Mesendoderm (in vitro differentiated cells): Measurements from ENCODE around the gene SORL1-AS1.
A peak's percentile ranks its signal among the peaks of the same experiment; 100 is the strongest.

Experiments used
- DNase-seq: peaks from one replicate; pipeline ENCODE4 v3.0.0; 2013
- H2AK5ac ChIP-seq: 2 replicates; pipeline ENCODE4 v1.6.1; 2013; ENCODE audit warnings: low read length, inconsistent platforms
- H2BK120ac ChIP-seq: 2 replicates; pipeline ENCODE4 v1.6.1; 2013; ENCODE audit warnings: low read depth, mild to moderate bottlenecking, low read length, moderate library complexity, mixed read lengths
- H2BK15ac ChIP-seq: replicated peaks from 2 replicates; pipeline ENCODE4 v1.6.1; 2013; ENCODE audit warnings: low read depth, mild to moderate bottlenecking, moderate library complexity
- H2BK5ac ChIP-seq: 2 replicates; pipeline ENCODE4 v1.6.1; 2013; ENCODE audit warnings: low read length, inconsistent platforms
- H3K18ac ChIP-seq: 2 replicates; pipeline ENCODE4 v1.6.1; 2013; ENCODE audit warnings: mild to moderate bottlenecking, low read length, mixed read lengths
- H3K23ac ChIP-seq: one replicate; pipeline ENCODE4 v1.6.1; 2013; ENCODE audit warnings: low read length
- H3K27ac ChIP-seq: 2 replicates; pipeline ENCODE4 v1.5.1; 2013; ENCODE audit warnings: low read depth, mild to moderate bottlenecking, inconsistent platforms, low read length, moderate library complexity
- H3K27me3 ChIP-seq: 2 replicates; pipeline ENCODE4 v1.6.1; 2013; ENCODE audit warnings: low read length, control low read depth, mild to moderate bottlenecking, inconsistent platforms; ENCODE audit not compliant: insufficient read depth, poor library complexity
- H3K36me3 ChIP-seq: 2 replicates; pipeline ENCODE4 v1.6.1; 2013; ENCODE audit warnings: low read length, inconsistent platforms; ENCODE audit not compliant: control insufficient read depth, insufficient read depth
- H3K4ac ChIP-seq: one replicate; pipeline ENCODE4 v1.6.1; 2013; ENCODE audit warnings: low read depth, mild to moderate bottlenecking, low read length, moderate library complexity
- H3K4me1 ChIP-seq: 2 replicates; pipeline ENCODE4 v1.6.1; 2013; ENCODE audit warnings: low read depth, low read length, inconsistent platforms; ENCODE audit not compliant: control insufficient read depth
- H3K4me2 ChIP-seq: 2 replicates; pipeline ENCODE4 v1.6.1; 2013; ENCODE audit warnings: low read length
- H3K4me3 ChIP-seq: 2 replicates; pipeline ENCODE4 v1.5.1; 2013; ENCODE audit warnings: mild to moderate bottlenecking, low read length
- H3K56ac ChIP-seq: one replicate; pipeline ENCODE4 v1.6.1; 2013; ENCODE audit warnings: low read length
- H3K79me1 ChIP-seq: 2 replicates; pipeline ENCODE4 v1.6.1; 2013; ENCODE audit warnings: low read length, inconsistent platforms
- H3K79me2 ChIP-seq: 2 replicates; pipeline ENCODE4 v1.6.1; 2013; ENCODE audit warnings: mild to moderate bottlenecking, low read length; ENCODE audit not compliant: control insufficient read depth, insufficient read depth
- H3K9ac ChIP-seq: 2 replicates; pipeline ENCODE4 v1.6.1; 2013; ENCODE audit warnings: low read length, inconsistent platforms
- H4K5ac ChIP-seq: one replicate; pipeline ENCODE4 v1.6.1; 2013; ENCODE audit warnings: low read length
- H4K8ac ChIP-seq: one replicate; pipeline ENCODE4 v1.6.1; 2013; ENCODE audit warnings: low read depth, mild to moderate bottlenecking, control low read depth, low read length, moderate library complexity
- WGBS: extraction: QIAGEN DNeasy Blood & Tissue Kit; methylation state at CpG from one replicate; pipeline ENCODE4 v1.1.7; 2013; ENCODE audit warnings: low lambda C conversion rate, missing lambda C conversion rate; ENCODE audit not compliant: insufficient coverage; ENCODE audit errors: extremely low coverage; 5-methylcytosine and 5-hydroxymethylcytosine counted together

SORL1-AS1 gene

GRCh38 chr11:121452609-121453150 lies at the start of gene SORL1-AS1:
Gene SORL1-AS1, minus strand, starts transcription at chr11:121452967.
- H2BK120ac ChIP-seq, result no peak within 1 kb of the TSS
- no peaks in the 10 kb centered on the region for H3K27me3 ChIP-seq
- WGBS, result no CpG with 5 or more reads among the region's 21 CpGs
- H3K56ac ChIP-seq, result peak within 1 kb of the TSS; percentile 96
- peak within 1 kb of the TSS; percentile 89 for H3K4me2 ChIP-seq
- H4K5ac ChIP-seq, result no peak within 1 kb of the TSS
- H3K79me1 ChIP-seq, result peaks cover 6% of the 10 kb centered on the region
- no peak within 1 kb of the TSS for H4K8ac ChIP-seq
- H3K4me1 ChIP-seq, result peaks cover 11% of the 10 kb centered on the region
- peak within 1 kb of the TSS; percentile 51 for H2BK5ac ChIP-seq
- no peak within 1 kb of the TSS for H3K4ac ChIP-seq
- peaks cover 34% of the 10 kb centered on the region for H3K79me2 ChIP-seq
- peak within 1 kb of the TSS; percentile 7 for H3K23ac ChIP-seq
- H3K4me3 ChIP-seq, result peak within 1 kb of the TSS; percentile 81
- peak within 1 kb of the TSS; percentile 82 for H3K9ac ChIP-seq
- H3K36me3 ChIP-seq, result no peaks in the 10 kb centered on the region
- no peak within 1 kb of the TSS for H3K27ac ChIP-seq
- peak within 1 kb of the TSS; percentile 64 for H3K18ac ChIP-seq
- no peak within 1 kb of the TSS for H2AK5ac ChIP-seq
- H2BK15ac ChIP-seq, result no peak within 1 kb of the TSS
- peak; percentile 48 for DNase-seq

GRCh38 chr11:121500717-121501116 lies 48.0 kb upstream of the SORL1-AS1 start:
- Histone ChIP-seq H3K4me2 (no peak overlapping the region), H2AK5ac (no peak overlapping the region), H3K23ac (no peak overlapping the region), H3K56ac (no peak overlapping the region), H3K27me3 (no peaks in the 10 kb centered on the region), H4K5ac (no peak overlapping the region), H3K4me3 (no peak overlapping the region), H3K79me2 (no peaks in the 10 kb centered on the region), H3K4me1 (no peaks in the 10 kb centered on the region), H3K79me1 (no peaks in the 10 kb centered on the region), H3K9ac (no peak overlapping the region), H3K36me3 (peaks cover 4% of the 10 kb centered on the region), H2BK15ac (no peak overlapping the region), H2BK120ac (no peak overlapping the region), H4K8ac (no peak overlapping the region), H3K18ac (no peak overlapping the region), H3K27ac (no peak overlapping the region), H3K4ac (no peak overlapping the region), H2BK5ac (no peak overlapping the region)
- WGBS, result no CpG with 5 or more reads among the region's 1 CpG
- no peak for DNase-seq

GRCh38 chr11:121500275-121500674 lies 47.5 kb upstream of the SORL1-AS1 start:
- Histone ChIP-seq H3K36me3 (peaks cover 4% of the 10 kb centered on the region), H3K4ac (no peak overlapping the region), H3K18ac (no peak overlapping the region), H3K79me1 (no peaks in the 10 kb centered on the region), H4K5ac (no peak overlapping the region), H3K4me3 (no peak overlapping the region), H2BK120ac (no peak overlapping the region), H3K56ac (no peak overlapping the region), H3K79me2 (no peaks in the 10 kb centered on the region), H3K27me3 (no peaks in the 10 kb centered on the region), H3K4me2 (no peak overlapping the region), H4K8ac (no peak overlapping the region), H3K9ac (no peak overlapping the region), H3K4me1 (no peaks in the 10 kb centered on the region), H3K23ac (no peak overlapping the region), H3K27ac (no peak overlapping the region), H2AK5ac (no peak overlapping the region), H2BK15ac (no peak overlapping the region), H2BK5ac (no peak overlapping the region)
- no peak for DNase-seq
- WGBS, result no CpG with 5 or more reads among the region's 2 CpGs

- no peak overlapping the region for H3K9ac ChIP-seq
- H4K5ac ChIP-seq, result no peak overlapping the region
- no CpG with 5 or more reads among the region's 2 CpGs for WGBS
These were observed 46.6 kb upstream of the SORL1-AS1 start for GRCh38 chr11:121499405-121499804.

GRCh38 chr11:121497176-121497998 lies 44.6 kb upstream of the SORL1-AS1 start:
- no peak overlapping the region for H2BK5ac ChIP-seq
- no peak overlapping the region for H2AK5ac ChIP-seq
- no peak overlapping the region for H2BK15ac ChIP-seq
- H3K4me3 ChIP-seq, result no peak overlapping the region
- no peak for DNase-seq
- H2BK120ac ChIP-seq, result no peak overlapping the region
- no peak overlapping the region for H3K23ac ChIP-seq
- no peaks in the 10 kb centered on the region for H3K79me1 ChIP-seq
- H4K8ac ChIP-seq, result no peak overlapping the region
- no peak overlapping the region for H3K27ac ChIP-seq
- H3K4me2 ChIP-seq, result no peak overlapping the region
- H3K4ac ChIP-seq, result no peak overlapping the region
- H3K18ac ChIP-seq, result no peak overlapping the region
- no peak overlapping the region for H4K5ac ChIP-seq
- no peaks in the 10 kb centered on the region for H3K79me2 ChIP-seq
- H3K36me3 ChIP-seq, result peaks cover 4% of the 10 kb centered on the region
- H3K27me3 ChIP-seq, result no peaks in the 10 kb centered on the region
- peaks cover 9% of the 10 kb centered on the region for H3K4me1 ChIP-seq
- no peak overlapping the region for H3K9ac ChIP-seq
- H3K56ac ChIP-seq, result no peak overlapping the region
- no CpG with 5 or more reads among the region's 5 CpGs for whole genome bisulfite sequencing

More at GRCh38 chr11:121499405-121499804, 46.6 kb upstream of the SORL1-AS1 start:
- Histone ChIP-seq H3K18ac (no peak overlapping the region), H2BK120ac (no peak overlapping the region), H3K4ac (no peak overlapping the region), H4K8ac (no peak overlapping the region), H3K27ac (no peak overlapping the region), H2BK5ac (no peak overlapping the region), H3K36me3 (peaks cover 4% of the 10 kb centered on the region), H3K27me3 (no peaks in the 10 kb centered on the region), H3K23ac (no peak overlapping the region), H3K56ac (peak overlapping the region; percentile 10), H2BK15ac (no peak overlapping the region), H3K79me1 (no peaks in the 10 kb centered on the region), H3K4me2 (no peak overlapping the region), H3K4me1 (peaks cover 5% of the 10 kb centered on the region), H3K79me2 (no peaks in the 10 kb centered on the region), H2AK5ac (no peak overlapping the region), H3K4me3 (no peak overlapping the region)
- DNase-seq, result no peak
